Forelimb muscle (tissue), 1 donor: ENCODE measurements around the gene MYL12A. TPM values are rescaled to one million over a fixed set of nuclear protein-coding genes. Genes with fewer than 3 reads are reported as not detected.
A peak's percentile ranks its signal among the peaks of the same experiment; 100 is the strongest.

Experiments used
- DNase-seq: peaks from one replicate; pipeline ENCODE4 v3.0.0-alpha.2; 2013; ENCODE audit warnings: low read depth
- polyA plus RNA-seq: library from polyadenylated mRNA; unstranded; fragments of 120-200 nt; gene quantifications from one replicate; pipeline ENCODE4 v1.2.1, GENCODE V29; 2013; ENCODE audit not compliant: insufficient read length

The MYL12A gene
- polyA plus RNA-seq, 1 donor: 559 TPM

- DNase-seq: no peak
These were observed 23.4 kb upstream of the MYL12A start for GRCh38 chr18:3224223-3224622.

- DNase-seq: no peak
These were observed 22.0 kb upstream of the MYL12A start for GRCh38 chr18:3225588-3225987.

GRCh38 chr18:3226048-3226447 lies 21.6 kb upstream of the MYL12A start:
- no peak for DNase-seq

GRCh38 chr18:3230401-3231334 lies 16.9 kb upstream of the MYL12A start:
- DNase-seq: no peak

GRCh38 chr18:3233004-3233403 lies 14.6 kb upstream of the MYL12A start:
- no peak for DNase-seq

GRCh38 chr18:3233433-3234168 lies 14.0 kb upstream of the MYL12A start:
- no peak for DNase-seq

GRCh38 chr18:3234457-3234856 lies 13.1 kb upstream of the MYL12A start:
- DNase-seq: no peak

- no peak for DNase-seq
These were observed 11.8 kb upstream of the MYL12A start for GRCh38 chr18:3235846-3236245.

GRCh38 chr18:3236470-3236869 lies 11.1 kb upstream of the MYL12A start:
- DNase-seq: no peak

GRCh38 chr18:3238742-3239141 lies 8.9 kb upstream of the MYL12A start:
- no peak for DNase-seq

- DNase-seq: no peak
These were observed 2.4 kb upstream of the MYL12A start for GRCh38 chr18:3245185-3245564.

GRCh38 chr18:3245853-3246634 lies 1.6 kb upstream of the MYL12A start:
- DNase-seq: peak; percentile 79

GRCh38 chr18:3246635-3247239 lies 864 bp upstream of the MYL12A start:
- DNase-seq: no peak

- no peak for DNase-seq
These were observed 559 bp downstream of the MYL12A start for GRCh38 chr18:3248062-3248657.

- DNase-seq: no peak
These were observed 1.2 kb downstream of the MYL12A start for GRCh38 chr18:3248658-3249359.

- no peak for DNase-seq
These were observed 2.9 kb downstream of the MYL12A start for GRCh38 chr18:3250237-3251107.

GRCh38 chr18:3251249-3251962 lies 3.8 kb downstream of the MYL12A start:
- no peak for DNase-seq

GRCh38 chr18:3251963-3252277 lies 4.3 kb downstream of the MYL12A start:
- no peak for DNase-seq

- no peak for DNase-seq
These were observed 5.2 kb downstream of the MYL12A start for GRCh38 chr18:3252843-3253242.
